Hindlimb muscle (tissue), 1 donor: Measurements from ENCODE around the gene C11orf54. TPM values are rescaled to one million over a fixed set of nuclear protein-coding genes. Genes with fewer than 3 reads are reported as not detected.
"Not testable (repeated sequence)": the region's sequence is repeated elsewhere in the genome, so short reads cannot be mapped to it uniquely, and the experiment has no call there.

ENCODE experiments used
- DNase-seq: peaks from one replicate; pipeline ENCODE4 v3.0.0-alpha.2; 2013
- polyA plus RNA-seq: library from polyadenylated mRNA; unstranded; fragments of 120-200 nt; gene quantifications from one replicate; pipeline ENCODE4 v1.2.1, GENCODE V29; 2013; ENCODE audit not compliant: insufficient read length

C11orf54 gene
- polyA plus RNA-seq, 1 donor: 38.6 TPM

DNA sequence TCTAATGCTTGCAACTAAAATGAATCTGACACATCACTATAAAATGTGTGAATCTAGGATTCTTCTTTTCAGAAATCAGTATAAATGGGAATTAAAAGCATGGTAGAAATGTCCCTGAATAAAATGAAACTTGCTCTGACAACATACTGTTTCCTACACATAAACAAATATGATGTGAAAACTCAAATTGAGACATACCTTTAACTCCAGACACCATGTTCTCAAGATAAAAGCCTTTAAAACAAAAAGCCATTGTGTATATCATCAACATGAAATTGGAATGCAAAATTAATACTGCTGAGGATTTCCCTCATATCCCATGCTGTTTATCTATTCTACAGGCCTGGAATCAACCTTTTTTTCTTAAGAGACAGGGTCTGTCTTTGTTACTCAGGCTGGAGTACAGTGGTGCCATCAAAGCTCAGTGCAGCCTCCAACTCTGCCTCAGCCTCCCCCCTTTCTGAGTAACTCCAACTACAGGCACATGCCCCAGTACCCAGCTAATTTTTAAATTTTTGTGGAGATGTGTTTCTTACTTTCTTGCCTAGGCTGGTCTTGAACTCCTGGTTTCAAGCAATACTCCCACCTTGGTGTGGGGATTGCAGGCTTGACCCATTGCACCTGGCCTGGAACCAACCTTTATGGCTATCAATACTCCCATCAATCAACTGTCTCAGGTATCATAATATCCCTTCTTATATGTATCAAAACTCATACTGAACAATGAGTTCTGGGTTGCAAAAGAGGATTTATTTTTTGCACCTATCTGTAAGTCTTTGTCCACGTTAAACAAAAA lies 6.8 kb upstream of the C11orf54 start:
- DNase-seq: no peak

DNA sequence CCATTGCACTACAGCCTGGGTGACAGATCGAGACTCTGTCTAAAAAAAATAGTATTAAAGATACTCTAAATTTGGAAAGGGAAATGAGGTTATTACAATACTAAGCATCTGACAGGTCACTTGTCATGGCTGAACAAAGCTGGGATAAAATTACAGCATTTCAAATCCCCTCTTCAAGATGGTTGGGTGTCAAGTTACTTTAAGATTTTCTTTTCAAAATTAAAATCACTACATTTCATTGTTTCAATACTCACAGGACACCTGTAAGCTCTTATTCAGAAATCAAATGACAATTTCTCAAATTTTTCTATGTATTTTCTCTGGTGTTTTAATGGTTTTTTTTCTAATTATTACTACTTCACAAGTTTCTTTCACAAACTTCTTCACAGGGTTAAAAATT lies 5.8 kb upstream of the C11orf54 start:
- no peak for DNase-seq

DNA sequence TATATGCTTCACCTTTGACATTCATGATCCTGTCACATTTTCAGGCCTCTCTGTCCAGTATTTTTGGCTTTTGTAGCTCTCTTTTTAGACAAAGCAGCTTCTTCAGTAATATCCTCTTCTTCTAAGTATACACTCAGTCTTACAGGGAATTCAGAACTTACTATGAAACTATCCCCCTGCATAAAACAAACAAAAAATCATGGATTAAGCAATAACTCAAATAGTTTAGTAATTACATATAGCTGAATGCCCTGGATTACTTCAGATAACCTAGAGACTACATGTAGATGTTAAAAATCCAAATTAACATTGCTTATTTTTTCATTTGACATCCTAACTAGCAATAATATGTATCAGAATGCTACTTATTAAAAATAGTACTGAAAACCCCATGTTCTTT lies 5.3 kb upstream of the C11orf54 start:
- DNase-seq: no peak

DNA sequence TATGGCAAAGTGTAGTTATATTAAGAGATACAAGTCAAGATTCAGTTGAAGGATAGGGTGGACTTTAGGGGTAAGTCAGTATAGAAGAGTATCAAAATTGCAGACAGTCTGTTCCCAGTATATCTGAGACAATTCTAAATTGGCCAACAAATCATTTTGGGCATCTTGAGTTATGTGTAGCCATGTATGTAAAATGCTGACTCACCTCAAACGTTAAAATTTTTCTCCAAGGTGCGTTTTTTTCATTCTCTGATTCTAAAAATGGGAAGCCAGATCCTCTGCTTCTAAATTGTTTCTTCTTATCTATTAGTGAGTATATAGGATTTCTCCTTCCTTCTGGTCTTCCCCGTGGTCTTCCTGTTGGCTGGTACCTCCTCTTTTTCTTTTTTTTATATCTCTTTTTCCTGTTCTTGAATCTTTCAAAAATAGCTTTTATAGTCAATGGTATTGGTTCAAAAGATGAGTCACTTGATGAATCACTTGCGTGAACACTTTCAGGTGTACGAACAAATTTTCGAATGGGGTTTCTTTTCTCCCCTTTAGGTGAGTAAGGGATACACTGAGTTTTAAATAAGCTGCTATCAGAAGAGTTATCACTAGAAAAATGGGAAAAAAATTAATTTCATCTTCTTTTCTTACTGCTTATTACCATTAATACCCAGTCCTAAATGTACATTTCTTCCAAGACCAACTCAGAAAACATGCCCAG lies 3.4 kb upstream of the C11orf54 start:
- DNase-seq: no peak

DNA sequence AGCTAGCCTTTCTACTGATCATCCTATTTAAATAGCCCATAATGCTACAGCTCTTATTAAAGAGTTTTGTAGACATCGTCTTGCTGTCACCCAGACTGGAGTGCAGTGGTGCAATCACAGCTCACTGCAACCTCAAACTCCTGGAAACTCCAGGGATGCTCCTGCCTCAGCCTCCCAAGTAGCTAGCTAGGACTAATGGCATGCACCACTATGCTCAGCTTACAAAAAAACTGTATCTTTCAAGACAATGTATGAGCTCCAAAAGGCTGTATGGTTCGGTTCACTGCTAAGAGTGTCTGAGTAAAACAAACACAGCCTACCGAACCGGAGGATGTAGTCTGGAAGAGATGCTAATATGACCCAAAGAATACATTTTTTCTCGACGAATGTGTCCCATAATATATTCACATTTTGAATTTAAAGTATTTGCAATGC lies 2.8 kb upstream of the C11orf54 start:
- DNase-seq: no peak

DNA sequence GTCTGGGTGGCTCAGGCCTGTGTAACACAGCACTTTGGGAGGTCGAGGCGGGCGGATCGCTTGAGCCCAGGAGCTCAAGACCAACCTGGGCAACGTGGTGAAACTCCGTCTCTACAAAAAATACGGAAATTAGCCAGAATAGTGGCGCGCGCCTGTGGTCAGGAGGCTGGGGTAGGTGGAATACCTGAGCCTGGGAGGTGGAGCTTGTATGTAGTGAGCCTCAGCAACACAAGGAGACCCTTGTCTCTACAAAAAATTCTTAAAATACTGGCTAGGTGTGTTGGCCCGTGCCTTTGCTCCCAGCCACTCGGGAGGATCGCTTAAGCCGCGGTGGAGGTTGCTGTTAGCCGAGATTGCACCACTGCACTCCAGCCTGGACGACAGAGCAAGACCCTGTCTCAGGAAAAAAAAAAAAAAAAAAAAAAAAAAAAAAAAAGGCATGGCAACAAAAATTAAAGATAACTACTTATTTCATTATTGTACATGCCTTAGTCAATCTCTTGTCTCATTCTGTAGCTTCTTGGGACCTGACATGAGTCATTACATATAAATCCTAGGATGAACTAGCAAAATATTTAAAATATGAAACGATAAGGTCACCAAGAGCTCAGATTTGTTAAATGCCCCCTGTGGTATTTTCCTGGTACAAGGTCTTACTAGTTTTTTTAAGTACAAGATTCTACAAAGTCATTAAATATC lies 1.3 kb upstream of the C11orf54 start:
- peak; percentile 3 for DNase-seq

DNA sequence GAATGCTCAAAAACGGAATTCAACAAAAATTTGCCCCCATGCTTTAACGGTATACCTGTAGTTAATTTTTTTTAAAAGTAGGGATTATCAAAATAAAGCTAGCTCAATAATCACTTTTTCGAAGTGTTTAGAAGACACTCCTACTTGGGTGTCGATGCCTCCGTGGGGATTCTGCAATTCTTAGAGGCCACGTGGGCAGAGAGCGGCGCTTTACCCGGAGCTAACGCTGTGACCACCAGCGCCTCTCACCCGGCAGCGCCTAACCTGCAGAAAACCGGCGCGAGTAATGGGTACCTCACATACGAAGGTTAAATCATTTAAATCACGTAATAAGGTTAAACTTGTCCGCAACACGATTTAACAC lies 760 bp upstream of the C11orf54 start:
- peak; percentile 58 for DNase-seq

DNA sequence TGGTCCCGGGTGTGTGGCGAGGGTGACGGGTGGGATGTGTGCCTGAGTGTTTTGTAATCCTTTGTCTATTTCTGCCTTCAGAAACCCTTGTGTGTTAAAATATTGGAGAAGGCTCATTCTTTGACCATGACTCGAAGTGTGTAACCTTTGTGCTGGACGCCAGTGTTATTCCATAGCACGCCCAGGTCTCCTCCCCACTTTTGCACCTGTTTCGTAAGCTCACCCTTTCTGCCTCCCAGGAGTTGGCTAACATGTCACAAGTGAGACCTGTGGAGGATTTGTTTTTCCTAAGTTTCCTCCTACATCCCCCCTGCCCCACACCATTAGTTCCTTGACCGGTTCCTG lies 382 bp downstream of the C11orf54 start:
- no peak for DNase-seq

DNA sequence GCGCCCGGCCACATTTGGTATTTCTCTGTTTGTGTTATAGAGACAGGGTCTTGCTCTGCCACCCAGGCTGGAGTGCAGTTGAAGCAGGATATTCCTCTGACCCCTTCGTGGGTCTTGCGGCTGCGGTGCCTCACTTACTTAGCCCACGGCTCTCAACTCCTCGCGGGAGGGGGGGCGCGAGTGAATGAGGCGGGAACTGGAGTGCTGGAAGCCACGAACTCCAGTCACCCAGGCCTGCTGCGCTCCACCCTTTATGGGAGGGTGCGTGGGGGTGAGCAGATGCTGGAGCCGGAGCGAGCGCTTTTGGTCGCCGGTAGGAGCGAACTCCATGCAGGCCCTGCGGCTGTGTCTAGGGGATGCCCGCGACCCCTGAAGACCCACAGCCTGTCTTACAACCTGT lies 1.8 kb downstream of the C11orf54 start:
- DNase-seq: peak; percentile 6

DNA sequence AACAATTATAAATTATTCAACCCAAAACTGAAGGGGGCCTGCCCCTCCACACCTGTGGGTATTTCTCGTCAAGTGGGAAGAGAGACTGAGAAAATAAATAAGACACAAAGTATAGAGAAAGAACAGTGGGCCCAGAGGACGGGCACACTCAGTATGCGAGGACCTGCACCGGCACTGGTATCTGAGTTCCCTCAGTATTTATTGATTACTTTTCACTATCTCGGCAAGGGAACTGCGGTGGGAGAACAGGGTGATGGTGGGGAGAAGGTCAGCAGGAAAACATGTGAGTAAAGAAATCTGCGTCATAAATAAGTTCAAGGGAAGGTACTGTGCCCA lies 3.2 kb downstream of the C11orf54 start:
- no peak for DNase-seq

DNA sequence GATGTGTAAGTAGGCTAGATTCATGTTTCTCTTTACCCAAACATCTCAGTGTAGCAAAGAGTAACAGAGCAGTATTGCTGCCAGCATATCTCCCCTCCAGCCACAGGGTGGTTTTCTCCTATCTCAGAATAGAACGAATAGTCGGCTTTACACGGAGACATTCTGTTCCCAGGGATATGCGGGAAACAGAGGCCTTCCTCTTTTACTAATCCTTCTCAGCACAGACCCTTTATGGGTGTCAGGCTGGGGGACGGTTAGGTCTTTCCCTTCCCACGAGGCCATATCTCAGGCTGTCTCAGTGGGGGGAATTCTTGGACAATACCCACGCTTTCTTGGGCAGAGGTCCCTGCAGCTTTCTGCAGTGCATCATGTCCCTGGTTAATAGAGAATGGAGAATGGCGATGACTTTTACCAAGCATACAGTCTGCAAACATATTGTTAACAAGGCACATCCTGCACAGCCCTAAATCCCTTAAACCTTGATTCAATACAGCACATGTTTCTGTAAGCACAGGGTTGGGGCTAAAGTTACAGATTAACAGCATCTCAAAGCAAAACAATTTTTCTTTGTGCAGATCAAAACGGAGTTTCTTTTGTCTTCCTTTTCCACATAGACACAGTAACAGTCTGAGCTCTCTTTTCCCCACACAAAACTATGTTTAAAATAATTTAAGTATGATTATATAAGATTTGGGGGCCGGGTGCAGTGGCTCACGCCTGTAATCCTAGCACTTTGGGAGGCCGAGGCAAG lies 3.7 kb downstream of the C11orf54 start:
- not testable (repeated sequence) for DNase-seq

DNA sequence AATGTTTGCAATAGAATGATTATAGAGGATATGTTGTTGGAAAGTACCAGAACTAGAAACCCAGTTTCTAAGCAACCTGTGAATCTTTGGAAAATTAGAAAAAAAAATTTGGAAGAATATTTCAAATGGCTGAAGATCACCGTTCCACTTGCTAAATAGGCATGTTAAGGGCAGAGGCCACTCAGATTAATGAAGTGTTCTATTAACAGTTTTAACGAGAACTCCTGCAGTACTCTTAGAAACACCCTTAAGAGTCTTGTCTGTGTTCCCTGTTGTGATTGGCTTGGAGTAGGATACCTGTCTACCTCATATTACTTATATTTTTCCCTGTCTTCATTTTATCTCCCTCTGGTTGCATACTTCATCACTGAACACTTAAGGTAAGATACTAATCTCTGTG lies 4.6 kb downstream of the C11orf54 start:
- no peak for DNase-seq

DNA sequence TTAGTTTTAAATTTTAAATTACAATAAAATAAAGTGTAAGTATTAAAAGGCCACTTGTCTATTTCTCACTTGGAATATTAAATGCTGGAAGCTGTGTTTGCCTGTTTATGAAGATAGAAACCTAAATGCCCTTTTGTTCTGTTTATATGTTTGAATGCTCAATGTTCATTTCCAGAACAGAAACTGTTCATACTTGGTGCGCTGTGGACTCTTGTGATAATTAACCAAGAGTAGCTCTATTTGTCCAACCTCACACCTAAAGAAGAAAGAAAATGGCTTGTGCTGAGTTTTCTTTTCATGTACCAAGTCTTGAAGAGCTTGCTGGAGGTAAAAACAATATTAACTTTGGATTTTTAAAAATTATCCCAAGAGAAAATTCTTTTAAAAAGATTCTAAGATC lies 5.7 kb downstream of the C11orf54 start:
- DNase-seq: no peak

DNA sequence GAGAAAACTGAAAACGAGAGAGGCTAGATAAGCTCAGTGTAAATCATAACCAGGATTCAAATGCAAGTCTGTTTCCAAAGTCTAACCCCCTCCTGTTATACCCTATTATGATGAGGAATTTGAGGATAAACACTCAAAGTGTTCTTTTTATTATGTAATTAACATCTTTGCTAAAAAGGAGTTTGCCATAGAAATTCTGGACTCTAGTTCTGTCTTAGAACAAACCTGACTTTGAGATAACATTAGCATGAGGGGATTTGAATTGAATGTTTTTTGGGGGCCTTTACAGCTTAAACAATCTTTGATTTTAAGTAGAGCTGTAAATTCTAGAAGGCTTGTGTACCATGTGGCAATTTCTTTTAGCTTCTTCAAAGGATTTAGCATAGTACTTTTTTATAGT lies 9.5 kb downstream of the C11orf54 start:
- DNase-seq: no peak

DNA sequence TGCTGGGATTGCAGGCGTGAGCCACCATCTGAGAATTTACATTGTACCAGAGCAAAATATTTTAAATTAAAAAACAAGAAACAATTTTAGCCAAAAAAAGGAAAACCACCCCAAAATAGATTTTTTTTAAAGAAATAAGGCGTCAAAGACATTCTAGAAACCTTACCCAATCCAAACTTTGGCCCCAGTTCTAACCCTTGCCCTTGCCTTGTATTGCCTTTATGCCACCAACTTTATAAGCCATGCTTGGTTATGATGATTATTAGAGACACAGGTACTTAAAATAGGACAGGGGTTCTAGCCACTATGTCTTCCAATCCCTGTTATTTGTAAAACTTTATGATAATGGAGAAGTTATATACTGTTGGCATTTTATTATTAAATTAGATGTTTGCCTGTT lies 11.8 kb downstream of the C11orf54 start:
- no peak for DNase-seq

DNA sequence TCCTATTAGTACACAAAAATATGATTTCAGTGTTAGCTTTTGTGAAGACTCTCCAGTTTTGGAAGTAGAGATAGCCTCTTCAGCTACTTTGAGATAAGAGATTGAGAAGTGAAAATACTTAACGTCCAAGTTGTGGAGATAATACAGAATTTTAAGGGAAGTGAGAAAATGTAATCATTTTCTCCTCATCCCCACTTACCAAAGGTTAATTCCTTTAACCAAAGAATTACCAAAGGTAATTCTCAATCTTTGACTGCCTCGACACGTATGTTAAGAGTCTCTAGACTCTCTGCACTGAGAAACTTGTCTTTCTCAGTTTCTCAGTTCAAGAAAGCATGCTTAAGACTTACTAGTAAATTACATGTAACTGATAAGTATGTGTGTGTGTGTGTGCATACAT lies 15.3 kb downstream of the C11orf54 start:
- DNase-seq: no peak

DNA sequence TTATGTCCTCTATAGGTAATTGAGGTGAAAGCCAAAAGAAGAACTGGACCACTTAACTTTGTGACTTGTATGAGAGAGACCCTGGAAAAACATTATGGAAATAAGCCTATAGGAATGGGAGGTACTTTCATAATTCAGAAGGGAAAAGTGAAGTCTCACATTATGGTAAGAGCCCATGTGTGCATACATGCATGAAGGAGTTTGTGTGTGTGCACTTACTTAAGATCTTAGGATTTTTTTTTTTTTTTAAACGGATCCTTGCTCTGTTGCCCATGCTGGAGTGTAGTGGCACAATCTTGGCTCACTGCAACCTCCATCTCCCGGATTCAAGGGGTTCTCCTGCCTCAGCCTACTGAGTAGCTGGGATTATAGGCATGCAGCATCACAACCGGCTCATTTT lies 15.8 kb downstream of the C11orf54 start:
- no peak for DNase-seq

DNA sequence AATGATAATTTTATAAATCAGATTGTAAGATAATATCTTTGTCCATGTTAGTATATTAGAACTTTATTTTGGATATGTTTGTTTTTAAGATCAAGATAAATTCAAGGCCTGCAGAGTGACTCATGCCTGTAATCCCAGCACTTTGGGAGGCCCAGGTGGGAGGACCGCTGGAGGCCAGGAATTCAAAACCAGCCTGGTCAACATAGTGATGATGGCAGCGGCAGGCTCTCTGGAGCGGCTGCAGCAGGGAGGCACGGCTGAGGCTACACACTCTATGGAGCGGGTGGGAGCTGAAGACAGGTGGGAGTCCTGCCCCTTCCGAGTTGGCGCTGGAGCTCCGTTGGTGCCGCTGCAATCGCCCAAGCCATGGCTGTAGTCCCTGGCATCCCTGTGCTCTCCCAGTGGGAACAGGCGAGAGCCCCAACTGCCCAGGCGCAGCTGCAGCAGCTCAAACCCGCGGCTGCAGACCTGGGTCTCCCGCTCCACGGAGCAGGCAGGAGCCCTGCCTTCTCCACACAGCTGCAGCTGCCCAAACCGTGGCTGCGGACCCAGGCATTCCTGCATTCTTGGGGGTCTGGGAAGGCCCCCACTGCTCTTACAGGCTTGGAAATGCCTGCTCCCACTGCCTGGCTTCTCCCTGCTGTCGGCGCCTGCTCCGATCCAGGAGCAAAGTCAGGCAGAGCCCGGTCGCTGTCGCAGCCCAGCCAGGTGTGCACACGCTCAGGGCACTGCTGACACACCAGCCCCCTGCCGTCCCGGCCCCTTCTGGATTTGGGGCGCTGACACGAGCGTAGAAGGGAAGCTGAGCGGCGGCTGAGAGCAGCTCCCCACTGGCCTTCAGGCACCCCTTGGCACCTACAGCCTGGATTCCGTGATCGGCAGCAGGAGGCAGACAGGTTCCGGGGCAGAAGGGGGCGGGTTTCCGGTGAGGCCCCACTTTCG lies 16.7 kb downstream of the C11orf54 start:
- DNase-seq: no peak

DNA sequence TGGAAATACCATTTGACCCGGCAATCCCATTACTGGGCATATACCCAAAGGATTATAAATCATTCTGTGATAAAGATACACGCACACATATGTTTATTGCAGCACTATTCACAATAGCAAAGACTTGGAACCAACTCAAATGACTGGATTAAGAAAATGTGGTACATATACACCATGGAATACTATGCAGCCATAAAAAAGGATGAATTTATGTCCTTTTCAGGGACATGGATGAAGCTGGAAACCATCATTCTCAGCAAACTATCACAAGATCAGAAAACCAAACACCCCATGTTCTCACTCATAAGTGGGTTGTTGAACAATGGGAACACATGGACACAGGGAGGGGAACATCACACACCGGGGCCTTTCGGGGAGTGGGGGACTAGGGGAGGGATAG lies 17.7 kb downstream of the C11orf54 start:
- not testable (repeated sequence) for DNase-seq

DNA sequence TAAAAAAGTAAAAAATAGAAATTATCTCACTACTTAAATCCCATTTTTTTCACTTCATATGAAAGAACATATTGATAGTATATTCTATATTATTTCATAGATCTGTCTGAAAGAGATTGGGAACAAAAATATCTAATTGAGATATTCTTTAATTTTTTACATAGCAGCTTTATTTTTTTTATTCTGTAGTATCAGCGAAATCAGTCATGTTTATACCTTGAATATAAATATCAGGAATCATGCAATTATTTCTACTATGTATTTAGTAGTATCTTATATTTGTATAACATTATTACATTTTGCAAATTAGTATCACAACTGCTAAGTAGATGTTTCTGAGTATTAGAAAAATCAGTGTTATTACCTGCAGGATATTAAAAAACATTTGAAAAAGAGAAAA lies 20.4 kb downstream of the C11orf54 start:
- DNase-seq: no peak

DNA sequence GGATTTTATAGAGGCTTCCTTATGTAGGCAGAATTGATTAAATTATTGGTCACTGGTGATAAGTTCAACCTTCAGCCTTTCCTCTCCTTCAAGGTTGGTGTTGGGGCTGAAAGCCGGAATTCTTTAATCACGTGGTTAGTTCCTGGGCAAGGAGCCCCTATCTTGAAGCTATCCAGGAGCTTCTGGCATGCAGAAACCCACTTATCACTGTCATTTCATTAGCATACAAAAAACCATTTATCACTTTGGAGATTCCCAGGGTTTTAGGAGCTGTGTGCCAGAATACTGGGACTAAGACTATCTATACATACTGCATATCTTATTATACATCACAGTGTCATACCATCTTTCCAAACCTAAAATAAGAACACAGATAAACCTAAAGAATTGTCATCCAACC lies 24.1 kb downstream of the C11orf54 start:
- DNase-seq: no peak

DNA sequence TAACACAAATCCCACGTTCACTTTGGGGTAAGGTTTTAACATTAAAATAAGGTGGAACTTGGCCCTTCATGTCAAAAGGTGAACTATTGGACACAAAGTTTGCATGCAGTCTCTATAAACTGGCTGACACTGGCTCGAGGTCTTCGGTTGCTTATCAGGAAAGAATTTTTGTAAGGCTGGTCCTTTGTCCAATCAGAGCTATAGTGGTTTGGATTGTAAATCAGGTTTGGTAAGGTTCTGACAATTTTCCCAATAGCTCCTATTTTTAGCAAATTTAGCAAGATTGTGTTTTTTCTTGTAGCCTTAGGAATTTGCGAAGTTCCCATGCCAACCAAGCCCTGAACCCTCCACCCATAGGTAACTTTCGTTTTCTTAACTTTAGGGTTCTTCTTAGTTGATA lies 25.0 kb downstream of the C11orf54 start:
- DNase-seq: no peak
